Measurements from ENCODE around the gene IGF2BP3. TPM values are rescaled to one million over a fixed set of nuclear protein-coding genes. Genes with fewer than 3 reads are reported as not detected.

The IGF2BP3 gene
- total and polyA plus RNA-seq, 4 donors: 0.18 to 60.2 (median 1.5) TPM

DNA sequence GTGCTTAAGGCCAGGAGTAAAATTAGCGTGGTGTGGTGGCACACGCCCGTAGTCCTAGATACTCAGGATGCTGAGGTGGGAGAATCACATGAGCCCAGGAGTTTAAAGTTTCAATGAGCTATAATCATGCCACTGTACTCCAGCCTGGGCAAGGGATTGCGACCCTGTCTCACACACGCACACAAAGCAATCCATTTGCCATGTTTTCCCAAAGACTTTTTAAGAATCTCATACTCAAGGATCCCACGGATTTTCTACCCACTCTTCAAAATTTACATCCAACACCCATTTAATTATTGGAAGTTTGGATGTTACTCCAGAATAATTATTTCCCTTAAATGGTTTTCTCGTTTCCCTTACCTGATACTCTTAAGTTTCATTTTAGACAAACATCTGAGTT lies 47.9 kb downstream of the IGF2BP3 start:
- Histone ChIP-seq H3K4me1 (ENCODE audit: control insufficient read depth in 5 of 5, insufficient read depth in 5 of 5, low read length in 5 of 5) (peaks cover 0 to 9% (median 7%) of the 10 kb centered on the region in 5 donors), H3K27ac (ENCODE audit: low read depth in 1 of 2, low read length in 1 of 2) (no peak overlapping the region), H3K4me3 (no peak overlapping the region), H3K9ac (ENCODE audit: insufficient read depth in 1 of 2, low read length in 2 of 2) (no peak overlapping the region), H3K36me3 (ENCODE audit: control insufficient read depth in 4 of 4, insufficient read depth in 4 of 4, low read length in 4 of 4) (no peaks in the 10 kb centered on the region), H3K27me3 (ENCODE audit: control insufficient read depth in 3 of 3, insufficient read depth in 3 of 3, low read length in 2 of 3) (no peaks in the 10 kb centered on the region), H3K9me3 (ENCODE audit: control insufficient read depth in 4 of 4, insufficient read depth in 3 of 4, low read length in 3 of 4) (no peaks in the 10 kb centered on the region)
- ATAC-seq (ENCODE audit: insufficient read depth, low FRiP score) (no peak), DNase-seq (no peak)
- 72 to 75% methylated on average over 7 of the region's 7 CpGs for WGBS, 2 donors
- TF ChIP-seq, protein P1, sequence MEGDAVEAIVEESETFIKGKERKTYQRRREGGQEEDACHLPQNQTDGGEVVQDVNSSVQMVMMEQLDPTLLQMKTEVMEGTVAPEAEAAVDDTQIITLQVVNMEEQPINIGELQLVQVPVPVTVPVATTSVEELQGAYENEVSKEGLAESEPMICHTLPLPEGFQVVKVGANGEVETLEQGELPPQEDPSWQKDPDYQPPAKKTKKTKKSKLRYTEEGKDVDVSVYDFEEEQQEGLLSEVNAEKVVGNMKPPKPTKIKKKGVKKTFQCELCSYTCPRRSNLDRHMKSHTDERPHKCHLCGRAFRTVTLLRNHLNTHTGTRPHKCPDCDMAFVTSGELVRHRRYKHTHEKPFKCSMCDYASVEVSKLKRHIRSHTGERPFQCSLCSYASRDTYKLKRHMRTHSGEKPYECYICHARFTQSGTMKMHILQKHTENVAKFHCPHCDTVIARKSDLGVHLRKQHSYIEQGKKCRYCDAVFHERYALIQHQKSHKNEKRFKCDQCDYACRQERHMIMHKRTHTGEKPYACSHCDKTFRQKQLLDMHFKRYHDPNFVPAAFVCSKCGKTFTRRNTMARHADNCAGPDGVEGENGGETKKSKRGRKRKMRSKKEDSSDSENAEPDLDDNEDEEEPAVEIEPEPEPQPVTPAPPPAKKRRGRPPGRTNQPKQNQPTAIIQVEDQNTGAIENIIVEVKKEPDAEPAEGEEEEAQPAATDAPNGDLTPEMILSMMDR (IDR thresholded peaks at IDR 0.05; ENCODE audit: control extremely low read depth, extremely low read depth): no peak

DNA sequence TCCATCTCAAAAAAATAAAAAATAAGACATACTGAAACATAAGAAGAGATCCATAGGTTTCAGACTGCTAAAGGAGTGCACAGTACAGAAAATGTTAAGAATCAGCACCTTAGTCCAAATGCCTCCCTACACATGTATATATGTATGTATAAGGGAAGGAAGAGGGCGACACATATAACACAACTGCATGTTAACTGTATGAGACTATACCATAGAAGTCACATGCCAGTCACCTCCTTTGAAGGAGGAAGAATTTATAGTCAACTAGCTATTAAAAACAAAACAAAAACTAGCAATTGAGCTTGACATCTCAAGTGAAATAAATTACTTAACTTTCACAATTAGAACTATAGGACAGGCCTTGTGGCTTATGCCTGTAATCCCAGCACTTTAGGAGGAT lies 50.4 kb downstream of the IGF2BP3 start:
- DNase-seq (no peak), ATAC-seq (ENCODE audit: insufficient read depth, low FRiP score) (no peak)
- Histone ChIP-seq H3K27me3 (ENCODE audit: control insufficient read depth in 3 of 3, insufficient read depth in 3 of 3, low read length in 2 of 3) (no peaks in the 10 kb centered on the region), H3K27ac (ENCODE audit: low read depth in 1 of 2, low read length in 1 of 2) (no peak overlapping the region), H3K9me3 (ENCODE audit: control insufficient read depth in 4 of 4, insufficient read depth in 3 of 4, low read length in 3 of 4) (no peaks in the 10 kb centered on the region), H3K4me1 (ENCODE audit: control insufficient read depth in 5 of 5, insufficient read depth in 5 of 5, low read length in 5 of 5) (peaks cover 0 to 9% (median 7%) of the 10 kb centered on the region in 5 donors), H3K4me3 (no peak overlapping the region), H3K36me3 (ENCODE audit: control insufficient read depth in 4 of 4, insufficient read depth in 4 of 4, low read length in 4 of 4) (peaks cover 0 to under 1% (median 0%) of the 10 kb centered on the region in 4 donors), H3K9ac (ENCODE audit: insufficient read depth in 1 of 2, low read length in 2 of 2) (no peak overlapping the region)
- TF ChIP-seq, protein P1 (IDR thresholded peaks at IDR 0.05; ENCODE audit: control extremely low read depth, extremely low read depth): no peak
- WGBS, 2 donors: 97 to 100% methylated on average over 1 of the region's 1 CpG

DNA sequence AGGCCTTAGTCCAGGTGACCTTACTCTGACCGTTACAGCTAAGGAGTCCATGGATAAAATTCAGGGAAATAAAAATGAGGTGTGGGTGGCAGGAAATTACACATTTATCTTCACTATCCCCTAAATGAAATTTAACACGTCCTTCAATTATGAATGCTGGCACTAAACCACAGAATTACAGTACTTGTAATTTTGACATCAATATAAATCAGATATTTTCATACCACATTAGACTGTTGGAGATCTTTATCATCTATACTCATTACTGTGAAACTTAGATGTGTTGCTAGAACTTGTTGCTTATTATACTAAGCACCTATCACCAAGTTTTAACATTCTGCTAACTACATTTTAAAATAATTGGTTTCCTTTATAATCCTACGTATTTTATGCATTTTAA lies 51.1 kb downstream of the IGF2BP3 start:
- Histone ChIP-seq H3K4me3 (no peak overlapping the region), H3K9ac (ENCODE audit: insufficient read depth in 1 of 2, low read length in 2 of 2) (peak overlapping the region in 1 of 2 donors; percentile 39), H3K4me1 (ENCODE audit: control insufficient read depth in 5 of 5, insufficient read depth in 5 of 5, low read length in 5 of 5) (peaks cover 0 to 9% (median 7%) of the 10 kb centered on the region in 5 donors), H3K27ac (ENCODE audit: low read depth in 1 of 2, low read length in 1 of 2) (no peak overlapping the region), H3K9me3 (ENCODE audit: control insufficient read depth in 4 of 4, insufficient read depth in 3 of 4, low read length in 3 of 4) (no peaks in the 10 kb centered on the region), H3K36me3 (ENCODE audit: control insufficient read depth in 4 of 4, insufficient read depth in 4 of 4, low read length in 4 of 4) (peaks cover 0 to 7% (median 1%) of the 10 kb centered on the region in 4 donors), H3K27me3 (ENCODE audit: control insufficient read depth in 3 of 3, insufficient read depth in 3 of 3, low read length in 2 of 3) (no peaks in the 10 kb centered on the region)
- WGBS, 2 donors: 63 to 69% methylated on average over 3 of the region's 3 CpGs
- ATAC-seq (ENCODE audit: insufficient read depth, low FRiP score): no peak
- DNase-seq: no peak
- TF ChIP-seq, protein P1 (IDR thresholded peaks at IDR 0.05; ENCODE audit: control extremely low read depth, extremely low read depth): no peak

DNA sequence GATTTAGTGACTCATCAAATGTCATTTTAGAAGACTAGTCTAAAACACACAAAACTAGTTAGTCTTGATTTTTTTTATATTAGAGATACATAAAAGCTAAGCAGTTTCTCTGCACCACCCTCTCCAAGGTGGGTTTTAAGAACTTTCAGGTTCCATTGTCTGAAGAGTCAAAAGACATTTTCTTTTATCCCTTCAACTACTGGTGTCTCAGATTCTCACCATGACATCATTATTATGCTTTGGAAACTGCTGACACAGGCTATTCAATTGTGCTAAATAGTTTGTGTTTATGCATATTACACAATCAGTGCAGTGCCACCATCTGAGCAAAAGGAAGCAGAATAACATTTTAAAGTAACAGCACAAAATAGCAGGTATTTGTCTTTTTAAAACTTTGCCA lies 52.2 kb downstream of the IGF2BP3 start:
- Histone ChIP-seq H3K9ac (ENCODE audit: insufficient read depth in 1 of 2, low read length in 2 of 2) (peak overlapping the region in 1 of 2 donors; percentile 35), H3K4me1 (ENCODE audit: control insufficient read depth in 5 of 5, insufficient read depth in 5 of 5, low read length in 5 of 5) (peaks cover 0 to 7% (median 6%) of the 10 kb centered on the region in 5 donors), H3K36me3 (ENCODE audit: control insufficient read depth in 4 of 4, insufficient read depth in 4 of 4, low read length in 4 of 4) (peaks cover 0 to 10% (median 4%) of the 10 kb centered on the region in 4 donors), H3K27me3 (ENCODE audit: control insufficient read depth in 3 of 3, insufficient read depth in 3 of 3, low read length in 2 of 3) (no peaks in the 10 kb centered on the region), H3K9me3 (ENCODE audit: control insufficient read depth in 4 of 4, insufficient read depth in 3 of 4, low read length in 3 of 4) (no peaks in the 10 kb centered on the region), H3K4me3 (no peak overlapping the region), H3K27ac (ENCODE audit: low read depth in 1 of 2, low read length in 1 of 2) (no peak overlapping the region)
- peak in 2 of 3 donors; percentile 83 to 87 for DNase-seq
- no peak for ATAC-seq (ENCODE audit: insufficient read depth, low FRiP score)
- TF ChIP-seq, protein P1 (IDR thresholded peaks at IDR 0.05; ENCODE audit: control extremely low read depth, extremely low read depth): no peak

Data from lung (tissue), 12 donors.